H1 (cell line): ENCODE measurements around the gene CLBA1. TPM values are rescaled to one million over a fixed set of nuclear protein-coding genes. Genes with fewer than 3 reads are reported as not detected.
"Not testable (repeated sequence)": the region's sequence is repeated elsewhere in the genome, so short reads cannot be mapped to it uniquely, and the experiment has no call there.

ENCODE experiments used
- CTCF ChIA-PET: fragments of 300-600 bp; sonication (Branson Sonifier 250); formaldehyde crosslinking; loops from one replicate; lab custom pipeline; 2021; ENCODE audit not compliant: partially characterized antibody; lab: Charles Lee
- POLR2A ChIA-PET: fragments of 300-600 bp; sonication (Branson Sonifier 250); formaldehyde crosslinking; loops from one replicate; lab custom pipeline; 2021; ENCODE audit warnings: inconsistent platforms; ENCODE audit not compliant: partially characterized antibody; lab: Charles Lee
- DNase-seq, 2 experiments: peaks; one replicate each; pipeline versions ENCODE4 v3.0.0 to v3.0.0-alpha.2; 2010 to 2022; ENCODE audit warnings: low spot score in 2 of 2, low read depth in 1 of 2, mixed read lengths in 1 of 2
- FAIRE-seq: peaks from 2 replicates; lab custom pipeline; 2011; peaks lifted over from hg19 to GRCh38; lab: Jason Lieb, UNC
- H2AFZ ChIP-seq: 2 replicates; pipeline ENCODE4 v1.8.1; 2012; ENCODE audit warnings: low read length, inconsistent platforms
- H2AK5ac ChIP-seq: 2 replicates; pipeline ENCODE4 v1.6.1; 2013; ENCODE audit warnings: low read depth, low read length
- H2BK120ac ChIP-seq: replicated peaks from 2 replicates; pipeline ENCODE3; 2013; ENCODE audit warnings: low read depth, low read length, inconsistent platforms
- H2BK12ac ChIP-seq: 2 replicates; pipeline ENCODE4 v1.6.1; 2013; ENCODE audit warnings: low read depth, low read length
- H2BK15ac ChIP-seq: 2 replicates; pipeline ENCODE4 v1.6.1; 2013; ENCODE audit warnings: low read length
- H2BK20ac ChIP-seq: 2 replicates; pipeline ENCODE4 v1.6.1; 2013; ENCODE audit warnings: low read length
- H2BK5ac ChIP-seq: 2 replicates; pipeline ENCODE4 v1.6.1; 2013; ENCODE audit warnings: low read depth, low read length
- H3K14ac ChIP-seq: 2 replicates; pipeline ENCODE4 v1.6.1; 2013; ENCODE audit warnings: inconsistent platforms; ENCODE audit not compliant: insufficient read length
- H3K18ac ChIP-seq: 2 replicates; pipeline ENCODE4 v1.6.1; 2013; ENCODE audit warnings: low read length; ENCODE audit errors: extremely low read depth
- H3K23ac ChIP-seq: 2 replicates; pipeline ENCODE4 v1.6.1; 2013; ENCODE audit warnings: inconsistent platforms; ENCODE audit not compliant: insufficient read length
- H3K23me2 ChIP-seq: 2 replicates; pipeline ENCODE4 v1.6.1; 2013; ENCODE audit warnings: low read depth, low read length
- H3K27ac ChIP-seq: 2 replicates; pipeline ENCODE4 v1.6.1; 2011; ENCODE audit warnings: low read depth, low read length, inconsistent platforms
- H3K27me3 ChIP-seq, 4 experiments: replicated peaks in 1 of 4; 1 replicate in 1 of 4; 2 replicates in 3 of 4; pipeline versions ENCODE4 v1.6.1 to v1.8.1; 2011 to 2013; ENCODE audit warnings: low read length in 3 of 4, mild to moderate bottlenecking in 3 of 4, inconsistent platforms in 2 of 4, mixed read lengths in 2 of 4, moderate library complexity in 1 of 4; ENCODE audit not compliant: control insufficient read depth in 3 of 4, insufficient read depth in 3 of 4; ENCODE audit errors: extremely low read depth in 1 of 4
- H3K36me3 ChIP-seq, 4 experiments: 2 replicates each; pipeline versions ENCODE4 v1.6.1 to v1.8.1; 2011 to 2013; ENCODE audit warnings: mild to moderate bottlenecking in 4 of 4, low read length in 3 of 4, moderate library complexity in 2 of 4, control low read depth in 1 of 4, inconsistent platforms in 1 of 4; ENCODE audit not compliant: insufficient read depth in 4 of 4, control insufficient read depth in 2 of 4
- H3K4ac ChIP-seq: replicated peaks from 2 replicates; pipeline ENCODE3; 2013; ENCODE audit warnings: low read length, low read depth, mixed read lengths, inconsistent platforms; ENCODE audit not compliant: insufficient read length
- H3K4me1 ChIP-seq, 4 experiments: replicated peaks in 1 of 4; 1 replicate in 1 of 4; 2 replicates in 3 of 4; pipeline versions ENCODE4 v1.6.1 to v1.8.1; 2011 to 2013; ENCODE audit warnings: low read length in 3 of 4, inconsistent platforms in 2 of 4, mixed read lengths in 1 of 4; ENCODE audit not compliant: insufficient read depth in 4 of 4, control insufficient read depth in 3 of 4
- H3K4me2 ChIP-seq, 2 experiments: 2 replicates each; pipeline versions ENCODE4 v1.6.1 to v1.8.1; 2011 to 2013; ENCODE audit warnings: low read depth in 2 of 2, low read length in 2 of 2, control low read depth in 1 of 2, inconsistent platforms in 1 of 2, mild to moderate bottlenecking in 1 of 2; ENCODE audit not compliant: insufficient read depth in 1 of 2
- H3K4me3 ChIP-seq, 4 experiments: fragments of 200-600, 300-600 bp in 1 of 4; sonication (generic), shearing (Covaris generic), sonication (Bioruptor Twin) in 1 of 4; 2 replicates each; pipeline versions ENCODE4 v1.5.1 to v1.8.1; 2011 to 2016; ENCODE audit warnings: low read length in 4 of 4, low read depth in 3 of 4, control low read depth in 2 of 4, inconsistent platforms in 2 of 4, mild to moderate bottlenecking in 2 of 4, mixed read lengths in 1 of 4, moderate library complexity in 1 of 4; ENCODE audit not compliant: insufficient read depth in 2 of 4; ENCODE audit errors: extremely low read depth in 1 of 4
- H3K56ac ChIP-seq: replicated peaks from 2 replicates; pipeline ENCODE3; 2013; ENCODE audit warnings: low read depth, mild to moderate bottlenecking, mixed read lengths, low read length, inconsistent platforms; ENCODE audit not compliant: insufficient read length
- H3K79me1 ChIP-seq: 2 replicates; pipeline ENCODE4 v1.6.1; 2013; ENCODE audit warnings: low read depth, low read length, control low read depth
- H3K79me2 ChIP-seq, 2 experiments: 2 replicates each; pipeline versions ENCODE4 v1.6.1 to v1.8.1; 2012 to 2013; ENCODE audit warnings: low read length in 2 of 2, mild to moderate bottlenecking in 2 of 2, inconsistent platforms in 1 of 2; ENCODE audit not compliant: insufficient read depth in 2 of 2, control insufficient read depth in 1 of 2
- H3K9ac ChIP-seq, 4 experiments: replicated peaks in 1 of 4; 1 replicate in 1 of 4; 2 replicates in 3 of 4; pipeline versions ENCODE4 v1.6.1 to v1.8.1; 2011 to 2013; ENCODE audit warnings: low read depth in 3 of 4, low read length in 3 of 4, control low read depth in 2 of 4, mild to moderate bottlenecking in 2 of 4, moderate library complexity in 2 of 4, inconsistent platforms in 1 of 4; ENCODE audit errors: extremely low read depth in 1 of 4
- H3K9me3 ChIP-seq, 2 experiments: 2 replicates each; pipeline versions ENCODE4 v1.6.1 to v1.8.1; 2012 to 2013; ENCODE audit warnings: mild to moderate bottlenecking in 2 of 2, moderate library complexity in 2 of 2, control low read depth in 1 of 2, inconsistent platforms in 1 of 2, low read depth in 1 of 2, low read length in 1 of 2, mixed read lengths in 1 of 2; ENCODE audit not compliant: insufficient read depth in 2 of 2
- H4K20me1 ChIP-seq, 2 experiments: replicated peaks in 1 of 2; 2 replicates each; pipeline versions ENCODE3 to v1.8.1; 2011 to 2013; ENCODE audit warnings: inconsistent platforms in 2 of 2, low read length in 2 of 2, mild to moderate bottlenecking in 1 of 2; ENCODE audit not compliant: insufficient read depth in 2 of 2, control insufficient read depth in 1 of 2
- H4K5ac ChIP-seq: 2 replicates; pipeline ENCODE4 v1.6.1; 2013; ENCODE audit warnings: low read length, low read depth, mixed read lengths, inconsistent platforms; ENCODE audit not compliant: insufficient read length
- H4K8ac ChIP-seq: 2 replicates; pipeline ENCODE4 v1.8.0; 2013; ENCODE audit warnings: mild to moderate bottlenecking, moderate library complexity, low read length, inconsistent platforms; ENCODE audit not compliant: insufficient read depth; ENCODE audit errors: extremely low read depth
- H4K91ac ChIP-seq: replicated peaks from 2 replicates; pipeline ENCODE3; 2013; ENCODE audit warnings: low read length, mixed read lengths, inconsistent platforms; ENCODE audit not compliant: insufficient read length
- WGBS, 2 experiments: shearing (Covaris generic) in 1 of 2; methylation state at CpG; one replicate each; pipeline versions ENCODE4 v1.1.6 to v1.1.7; 2013 to 2015; ENCODE audit warnings: low lambda C conversion rate in 2 of 2, mixed read lengths in 2 of 2, inconsistent platforms in 1 of 2, low coverage in 1 of 2, missing lambda C conversion rate in 1 of 2; ENCODE audit not compliant: insufficient replicate concordance in 2 of 2, insufficient coverage in 1 of 2, insufficient read length in 1 of 2; ENCODE audit errors: extremely low coverage in 1 of 2, missing lambda C conversion rate in 1 of 2; 5-methylcytosine and 5-hydroxymethylcytosine counted together
- polyA plus RNA-seq, 7 experiments: library from polyadenylated mRNA; depleted of rRNA in 3 of 7; stranded (reverse) in 5 of 7; unstranded in 2 of 7; fragments of >200 nt in 5 of 7; fragments of 200-250 nt in 2 of 7; gene quantifications; 1 replicate in 5 of 7; 2 replicates in 1 of 7; 4 replicates in 1 of 7; pipeline versions ENCODE4 v1.2.1 to v1.2.3, GENCODE V29; 2011 to 2013; ENCODE audit warnings: missing spikeins in 2 of 7, mixed read lengths in 2 of 7
- total RNA-seq: library from RNA; stranded (reverse); fragmentation: NEBNext Ultra II Directional; extraction: Animal tissue kit (Norgen Biotek cat#: 25700); gene quantifications from 2 replicates; pipeline ENCODE4 v1.2.1, GENCODE V29; 2021

CLBA1 gene
- total and polyA plus RNA-seq, 2 of the 8 experiments (the other 6 are each of a cell fraction or from before 2014, with no cell fraction given) = 1.6 to 2.4 TPM

DNA sequence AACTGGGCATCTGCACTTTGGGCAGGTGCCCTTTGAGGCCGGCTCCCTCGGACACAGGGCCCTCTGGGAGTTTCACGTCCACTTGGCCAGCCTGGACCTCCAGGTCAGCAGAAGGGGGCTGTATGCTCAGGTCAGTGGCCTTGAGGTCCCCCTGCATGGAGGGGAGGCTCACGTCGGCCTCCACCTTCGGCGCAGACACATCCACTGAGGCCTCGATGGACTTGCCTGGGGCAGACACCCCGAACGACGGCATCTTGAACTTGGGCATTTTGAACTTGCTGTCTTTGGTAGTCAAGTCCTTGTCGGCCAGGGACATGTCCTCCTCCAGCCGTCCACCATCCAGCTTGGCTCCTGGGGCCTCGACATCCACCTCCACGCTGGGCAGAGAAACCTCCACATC lies 34.9 kb upstream of the CLBA1 start:
- FAIRE-seq, H3K4me1 ChIP-seq, H4K5ac ChIP-seq, H3K4me3 ChIP-seq, DNase-seq, H3K79me1 ChIP-seq, H3K56ac ChIP-seq, H4K91ac ChIP-seq, H3K79me2 ChIP-seq, H3K4me2 ChIP-seq, H3K4ac ChIP-seq, H3K27ac ChIP-seq, H3K9ac ChIP-seq, H3K18ac ChIP-seq, H2BK12ac ChIP-seq, POLR2A ChIA-PET, H2BK120ac ChIP-seq, H2AK5ac ChIP-seq, H2BK5ac ChIP-seq, H3K23me2 ChIP-seq, H3K27me3 ChIP-seq, H4K20me1 ChIP-seq, H3K36me3 ChIP-seq, H2BK15ac ChIP-seq, CTCF ChIA-PET, H2BK20ac ChIP-seq, H3K23ac ChIP-seq, H4K8ac ChIP-seq, H3K14ac ChIP-seq, H2AFZ ChIP-seq: not testable (repeated sequence)
- peaks cover 0 to 53% of the 10 kb centered on the region in 2 experiments; a peak in 1 of 4 replicates for H3K9me3 ChIP-seq
- WGBS, 2 experiments = 74% methylated on average over 7 of the region's 15 CpGs; no CpG with 5 or more reads in 1 of the 2 experiments
